Measurements from ENCODE around the gene TENM3.

The TENM3 gene

GRCh38 chr4:182483685-182484084 lies 240.5 kb downstream of the TENM3 start:
- ChIA-PET CTCF (no interaction called here), POLR2A (no interaction called here)
- no peaks in the 10 kb centered on the region for H3K9me3 ChIP-seq (ENCODE audit: control insufficient read depth, insufficient read depth, low read depth, low read length)
- no peak overlapping the region for H3K27ac ChIP-seq (ENCODE audit: extremely low read depth, low read depth, low read length)
- no peaks in the 10 kb centered on the region; the same call in 1 of the 2 replicates for H3K4me1 ChIP-seq (ENCODE audit: control insufficient read depth, insufficient read depth, low read length)
- H3K36me3 ChIP-seq (ENCODE audit: control insufficient read depth in 2 of 2, insufficient read depth in 1 of 2, low read length in 2 of 2): no peaks in the 10 kb centered on the region
- H3K4me3 ChIP-seq (ENCODE audit: low read depth, low read length): no peak overlapping the region
- TF ChIP-seq YY2 (tag by site-specific recombination; IDR thresholded peaks at IDR 0.05) (no peak), ZNF239 (tag by site-specific recombination; IDR thresholded peaks at IDR 0.05) (no peak), ZNF114 (tag by site-specific recombination; IDR thresholded peaks at IDR 0.05) (no peak), ZNF148 (tag by site-specific recombination; IDR thresholded peaks at IDR 0.05; ENCODE audit: borderline replicate concordance) (no peak), ZNF561 (tag by site-specific recombination; IDR thresholded peaks at IDR 0.05; ENCODE audit: borderline replicate concordance) (no peak), ZNF510 (tag by site-specific recombination; IDR thresholded peaks at IDR 0.05; ENCODE audit: insufficient replicate concordance) (no peak), GLI2 (tag by site-specific recombination; IDR thresholded peaks at IDR 0.05; ENCODE audit: borderline replicate concordance, low read depth) (no peak), SETDB1 (IDR thresholded peaks at IDR 0.05; ENCODE audit: insufficient read length, low read length) (no peak), ZSCAN23 (tag by site-specific recombination; IDR thresholded peaks at IDR 0.05) (no peak), ZNF211 (tag by site-specific recombination; IDR thresholded peaks at IDR 0.05; ENCODE audit: low read depth) (no peak), PRDM1 (tag by site-specific recombination; IDR thresholded peaks at IDR 0.05) (no peak), ZNF416 (tag by site-specific recombination; IDR thresholded peaks at IDR 0.05) (no peak), ZNF768 (tag by site-specific recombination; IDR thresholded peaks at IDR 0.05) (no peak), TSHZ1 (tag by site-specific recombination; IDR thresholded peaks at IDR 0.05; ENCODE audit: borderline replicate concordance) (no peak), SCRT1 (tag by site-specific recombination; IDR thresholded peaks at IDR 0.05; ENCODE audit: borderline replicate concordance) (no peak), ZNF404 (tag by site-specific recombination; IDR thresholded peaks at IDR 0.05) (no peak), HOXC10 (CRISPR knock-in tag; IDR thresholded peaks at IDR 0.05) (no peak), GLI4 (tag by site-specific recombination; IDR thresholded peaks at IDR 0.05) (no peak)

- H3K4me3 ChIP-seq (ENCODE audit: low read depth, low read length): no peak overlapping the region
- H3K36me3 ChIP-seq (ENCODE audit: control insufficient read depth in 2 of 2, insufficient read depth in 1 of 2, low read length in 2 of 2): no peaks in the 10 kb centered on the region
- no peaks in the 10 kb centered on the region for H3K9me3 ChIP-seq (ENCODE audit: control insufficient read depth, insufficient read depth, low read depth, low read length)
- ChIA-PET POLR2A (no interaction called here), CTCF (interaction anchor here (1.4 kb wide), 1 partner anchor 9 kb away, joined by 3 read pairs; no protein-coding TSS in a partner anchor)
- no peak overlapping the region for H3K27ac ChIP-seq (ENCODE audit: extremely low read depth, low read depth, low read length)
- peaks cover 2% of the 10 kb centered on the region; the same call in 1 of the 2 replicates for H3K4me1 ChIP-seq (ENCODE audit: control insufficient read depth, insufficient read depth, low read length)
- TF ChIP-seq TRIM28 (IDR thresholded peaks at IDR 0.05; ENCODE audit: borderline replicate concordance, low read length): peak; percentile 83
- peak; percentile 82 for TF ChIP-seq SETDB1 (IDR thresholded peaks at IDR 0.05; ENCODE audit: insufficient read length, low read length)
- TF ChIP-seq ZNF626 (tag by site-specific recombination; IDR thresholded peaks at IDR 0.05): 0 out of 2 replicates have a peak, but pooled peaks have one; percentile 24
- no peak for TF ChIP-seq ZNF302 (tag by site-specific recombination; IDR thresholded peaks at IDR 0.05; ENCODE audit: low read depth)
- TF ChIP-seq ZNF148 (tag by site-specific recombination; IDR thresholded peaks at IDR 0.05; ENCODE audit: borderline replicate concordance): no peak
- no peak for TF ChIP-seq HIC1 (tag by site-specific recombination; IDR thresholded peaks at IDR 0.05)
- TF ChIP-seq ZNF610 (tag by site-specific recombination; IDR thresholded peaks at IDR 0.05; ENCODE audit: borderline replicate concordance): 0 out of 2 replicates have a peak, but pooled peaks have one; percentile 43
- TF ChIP-seq GLIS1 (tag by site-specific recombination; IDR thresholded peaks at IDR 0.05): no peak
- no peak for TF ChIP-seq ZNF600 (tag by site-specific recombination; IDR thresholded peaks at IDR 0.05)
- no peak for TF ChIP-seq ZNF48 (tag by site-specific recombination; IDR thresholded peaks at IDR 0.05)
Measured at GRCh38 chr4:182486881-182487280, 243.7 kb downstream of the TENM3 start.
